Muscle of arm (tissue), 12 donors: ENCODE data around the gene SOX10. TPM values are rescaled to one million over a fixed set of nuclear protein-coding genes. Genes with fewer than 3 reads are reported as not detected.
"Not testable (repeated sequence)": the region's sequence is repeated elsewhere in the genome, so short reads cannot be mapped to it uniquely, and the experiment has no call there.

Source experiments
- DNase-seq: peaks from one replicate; pipeline ENCODE4 v3.0.0-alpha.2; 2013
- polyA plus RNA-seq, 12 donors: library from polyadenylated mRNA; unstranded; fragments of 120-200 nt; gene quantifications; one replicate each; pipeline ENCODE4 v1.2.1, GENCODE V29; 2013; ENCODE audit not compliant: insufficient read length in 12 of 12

The SOX10 gene
- polyA plus RNA-seq, 12 donors = 3.4 to 24.9 (median 6.7) TPM; not detected in 1

DNA sequence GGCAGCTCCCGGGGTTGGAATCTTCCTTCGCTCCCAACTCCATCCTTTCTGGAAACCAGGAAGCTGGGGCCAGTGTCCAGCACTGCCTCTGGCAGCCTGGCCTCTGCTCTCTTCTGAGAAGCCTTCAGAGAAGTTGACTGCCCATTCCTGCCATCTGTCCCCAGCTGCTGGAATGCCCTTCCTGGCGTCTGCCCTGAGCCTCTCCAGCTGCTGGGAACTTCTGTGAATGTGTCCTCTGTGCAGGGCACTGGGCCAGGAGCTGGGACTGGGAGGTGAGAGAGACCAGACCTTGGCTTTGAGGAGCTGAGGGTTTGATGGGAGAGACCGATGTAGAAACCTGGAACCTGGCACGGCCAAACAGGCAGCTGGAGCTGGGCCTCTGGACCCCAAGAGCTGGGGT lies 5.9 kb upstream of the SOX10 start:
- peak; percentile 17 for DNase-seq

GRCh38 chr22:37989146-37990045 lies 5.0 kb upstream of the SOX10 start:
- no peak for DNase-seq

DNA sequence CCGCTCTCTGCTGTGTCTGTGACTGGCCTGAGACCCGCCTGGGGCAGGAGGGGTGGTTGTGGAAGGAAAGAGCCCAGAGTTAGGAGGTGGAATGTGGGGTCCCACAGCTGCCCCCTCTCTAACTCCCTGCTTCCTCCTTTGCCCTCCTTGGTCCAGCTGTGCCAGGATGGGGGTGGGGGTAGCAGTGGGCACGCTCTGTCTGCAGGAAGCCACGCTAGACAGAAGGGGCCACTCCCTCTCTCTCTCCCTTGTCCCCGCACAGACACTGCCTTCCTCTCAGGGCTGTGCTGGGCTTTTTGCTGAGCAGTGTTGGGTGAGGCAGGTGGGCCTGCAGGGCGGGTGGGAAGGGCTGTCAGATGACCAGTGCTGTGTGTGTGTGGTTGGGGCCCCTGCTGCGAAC lies 2.0 kb upstream of the SOX10 start:
- DNase-seq = no peak

GRCh38 chr22:37985751-37986281 lies 1.5 kb upstream of the SOX10 start:
- DNase-seq = no peak

- DNase-seq = no peak
Observed at GRCh38 chr22:37985050-37985585, 763 bp upstream of the SOX10 start.

DNA sequence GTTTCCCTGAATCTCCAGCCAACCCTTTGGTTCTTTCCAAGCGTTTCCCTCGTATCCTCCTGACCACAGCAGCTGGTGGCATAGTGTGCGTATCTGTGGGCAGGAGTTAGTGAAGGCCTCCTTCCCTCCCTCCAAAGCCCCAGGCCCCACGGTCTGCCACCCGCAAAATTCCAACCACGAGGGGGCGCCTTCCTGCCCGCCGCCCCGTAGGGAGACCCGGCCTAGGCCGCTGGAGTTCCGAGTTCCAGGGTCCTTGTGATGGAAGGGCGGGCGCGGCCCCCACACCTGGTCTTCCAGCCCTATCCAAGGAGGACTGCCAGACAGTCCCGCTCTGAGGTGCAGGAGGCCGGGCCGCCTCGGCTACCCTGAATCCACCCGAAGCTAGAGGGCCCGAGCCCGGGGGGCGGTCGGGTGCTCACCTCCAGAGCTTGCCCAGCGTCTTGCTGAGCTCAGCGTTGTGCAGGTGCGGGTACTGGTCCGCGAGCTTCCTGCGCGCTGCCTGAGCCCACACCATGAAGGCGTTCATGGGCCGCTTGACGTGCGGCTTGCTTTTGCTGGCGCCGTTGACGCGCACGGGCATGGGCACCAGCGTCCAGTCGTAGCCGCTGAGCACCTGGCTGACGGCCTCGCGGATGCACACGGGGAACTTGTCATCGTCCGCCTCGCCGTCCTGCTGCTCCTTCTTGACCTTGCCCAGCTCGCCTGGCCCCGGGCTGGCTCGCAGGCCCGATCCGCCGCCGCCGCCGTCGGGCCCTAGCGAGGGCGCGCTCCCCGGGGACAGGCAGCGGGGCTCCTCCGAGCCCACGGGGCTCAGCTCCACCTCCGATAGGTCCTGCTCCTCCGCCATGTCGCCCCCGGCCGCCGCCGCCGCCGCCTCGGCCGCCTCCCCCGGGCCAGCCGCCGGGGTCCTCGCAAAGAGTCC lies 1.2 kb downstream of the SOX10 start:
- DNase-seq = no peak

GRCh38 chr22:37982151-37982785 lies 2.1 kb downstream of the SOX10 start:
- DNase-seq = no peak

DNA sequence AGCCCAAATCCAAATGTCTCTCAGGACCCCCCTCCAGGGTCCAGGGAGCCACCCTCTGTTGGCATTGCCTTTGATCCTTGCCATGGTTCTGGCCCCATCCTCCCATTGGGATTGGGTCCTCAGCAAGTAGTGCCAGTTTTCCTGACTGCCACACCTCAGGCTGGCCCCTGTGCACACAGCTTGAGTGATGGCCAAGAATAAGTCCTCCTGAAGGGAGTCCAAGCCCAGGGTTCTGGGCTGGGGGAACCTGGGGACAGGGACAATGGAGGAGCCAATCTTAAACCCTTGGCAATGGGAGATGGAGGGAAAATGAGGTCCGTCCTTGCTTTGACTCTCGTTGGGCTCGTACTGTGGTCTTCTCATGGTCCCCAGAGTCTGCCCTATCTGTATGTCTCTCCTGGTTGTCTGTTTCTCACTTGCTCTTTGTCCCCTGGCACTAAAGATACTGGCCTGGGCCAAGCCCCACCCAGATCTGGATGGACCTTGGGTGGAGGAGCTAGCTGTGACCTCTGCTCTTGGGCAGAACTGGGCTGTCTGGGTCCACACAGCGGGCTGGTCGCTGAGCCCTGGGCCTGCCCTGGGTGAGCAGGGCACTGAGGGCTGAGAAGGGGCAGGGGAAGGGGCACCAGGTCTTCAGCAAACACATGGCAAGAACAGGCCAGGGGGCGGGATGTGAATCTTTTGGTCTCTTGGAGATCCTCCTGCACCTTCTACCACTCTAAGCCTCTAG lies 2.9 kb downstream of the SOX10 start:
- no peak for DNase-seq

GRCh38 chr22:37979782-37980181 lies 4.6 kb downstream of the SOX10 start:
- no peak for DNase-seq

GRCh38 chr22:37976547-37976946 lies 7.8 kb downstream of the SOX10 start:
- DNase-seq = no peak

DNA sequence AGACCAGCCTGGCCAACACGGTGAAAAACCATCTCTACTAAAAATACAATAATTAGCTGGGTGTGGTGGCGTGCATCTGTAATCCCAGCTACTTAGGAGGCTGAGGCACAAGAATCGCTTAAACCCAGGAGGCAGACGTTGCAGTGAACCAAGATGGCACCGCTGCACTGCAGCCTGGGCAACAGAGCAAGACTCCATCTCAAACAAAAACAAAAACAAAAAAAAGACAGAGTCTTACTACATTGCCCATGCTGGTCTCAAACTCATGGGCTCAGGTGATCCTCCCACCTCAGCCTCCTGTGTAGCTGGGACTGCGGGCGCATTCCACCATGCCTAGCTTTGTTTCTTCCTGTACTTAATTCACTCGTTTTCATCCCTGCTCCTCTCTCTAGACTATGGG lies 8.3 kb downstream of the SOX10 start:
- DNase-seq = not testable (repeated sequence)

DNA sequence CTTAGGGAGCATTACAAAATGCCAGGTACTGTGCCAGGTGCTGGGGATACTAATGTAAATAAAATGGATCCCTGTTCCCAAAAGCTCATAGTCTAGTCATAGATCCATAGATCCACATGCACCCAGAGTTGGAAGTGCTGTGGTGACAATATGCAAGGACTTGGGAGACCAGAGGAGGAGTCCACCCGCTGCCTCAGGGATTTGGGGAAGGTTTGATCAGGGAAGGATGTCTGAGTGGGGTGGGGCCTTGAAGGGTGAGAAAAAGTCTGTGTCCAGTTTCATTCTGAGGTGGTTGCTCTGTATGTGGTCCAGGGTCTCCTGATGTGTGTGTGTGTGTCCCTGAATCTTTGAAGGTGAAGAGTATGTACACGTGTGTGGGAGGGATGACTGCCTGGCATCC lies 9.2 kb downstream of the SOX10 start:
- DNase-seq = no peak

GRCh38 chr22:37973271-37974170 lies 10.8 kb downstream of the SOX10 start:
- no peak for DNase-seq

DNA sequence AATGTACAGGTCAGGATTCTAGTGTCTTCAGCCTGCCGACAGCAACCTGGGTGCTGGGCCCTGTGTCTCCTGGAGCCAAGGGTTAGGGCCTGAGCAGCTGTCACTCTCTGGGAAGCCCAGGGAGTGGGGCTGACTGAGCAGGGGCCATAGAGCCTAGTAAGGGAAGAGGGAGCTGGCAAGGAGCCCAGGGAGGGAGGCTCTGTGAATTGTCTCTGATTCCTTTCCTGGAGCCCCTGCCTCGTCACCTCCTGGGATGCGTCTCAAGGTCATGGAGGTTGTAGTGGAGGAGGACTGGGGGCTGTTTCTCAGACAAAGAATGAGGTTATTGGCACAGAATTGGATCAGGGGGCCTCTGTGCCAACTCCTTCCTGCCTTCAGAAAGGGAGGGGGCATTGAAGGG lies 11.8 kb downstream of the SOX10 start:
- DNase-seq = peak; percentile 27

- DNase-seq = no peak
Observed at GRCh38 chr22:37971475-37972434, 12.6 kb downstream of the SOX10 start.

DNA sequence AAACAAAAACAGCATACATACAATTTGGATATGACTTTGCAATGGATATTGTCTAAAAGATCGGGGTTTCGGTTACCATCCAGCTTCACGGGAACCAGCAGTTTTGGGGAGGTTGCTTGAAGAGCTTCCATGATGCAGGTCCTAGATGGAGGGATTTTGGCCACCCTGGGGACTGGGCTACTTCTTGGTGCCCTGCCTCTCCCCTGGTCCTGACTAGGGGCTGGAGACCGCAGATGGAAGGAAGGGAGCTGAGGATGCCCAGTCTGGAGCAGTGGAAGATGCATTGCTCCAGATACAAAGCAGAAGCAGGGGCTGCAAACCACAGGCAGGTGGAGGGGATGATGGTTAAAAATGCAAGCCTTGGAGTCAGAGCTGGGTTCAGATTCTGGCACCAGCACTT lies 13.5 kb downstream of the SOX10 start:
- no peak for DNase-seq

DNA sequence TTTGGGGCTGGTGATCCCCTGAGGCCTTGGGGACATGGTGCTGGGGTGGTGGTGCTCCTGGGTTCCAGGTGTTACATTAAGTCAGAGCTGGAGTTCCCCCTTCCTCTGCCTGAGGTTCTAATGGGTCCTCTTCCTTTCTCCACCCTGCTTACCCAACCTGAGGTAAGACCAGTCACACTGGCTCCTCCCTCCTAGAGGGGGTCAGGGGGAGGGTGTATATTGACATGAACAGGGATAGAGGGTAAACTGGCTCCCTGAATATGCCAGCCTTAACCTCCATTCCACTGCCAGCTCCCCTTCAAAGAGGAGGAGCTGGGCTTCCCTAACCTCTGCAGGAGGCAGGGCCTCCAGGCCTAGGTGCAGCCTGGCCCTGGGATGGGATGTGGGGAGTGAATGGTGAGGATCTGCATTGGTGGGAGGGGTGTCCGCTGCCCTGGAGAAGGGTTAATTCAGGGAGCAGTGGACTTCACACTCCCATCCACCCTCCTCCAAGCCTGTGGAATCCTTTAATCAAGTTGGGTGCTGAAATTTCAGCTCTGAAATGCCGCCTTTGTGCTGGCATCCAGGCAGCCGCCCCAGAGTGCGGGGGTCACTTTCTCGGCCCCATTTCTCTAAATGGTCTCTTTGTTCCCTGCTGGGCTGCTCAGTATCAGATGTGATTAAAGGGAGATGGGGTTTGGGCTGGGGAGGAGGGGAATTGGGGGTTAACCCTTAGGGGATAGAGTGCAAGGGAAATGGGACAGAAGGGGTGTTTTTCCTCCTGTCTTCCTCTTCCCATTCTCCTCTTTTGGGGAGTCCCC lies 15.7 kb downstream of the SOX10 start:
- DNase-seq = no peak
